PC-9 (cell line): Measurements from ENCODE around the gene TLDC2. TPM values are rescaled to one million over a fixed set of nuclear protein-coding genes. Genes with fewer than 3 reads are reported as not detected.

ENCODE experiments used
- BruUV-seq: library from RNA; stranded (reverse); fragments of 400-500 nt; replicated peaks from 2 replicates; lab custom pipeline; 2021; lab: Mats Ljungman, UMichigan
- CTCF ChIA-PET: fragments of 300-600 bp; sonication (Branson Sonifier 250); formaldehyde crosslinking; loops from one replicate; lab custom pipeline; 2022; ENCODE audit warnings: antibody characterized with exemption; lab: Charles Lee
- POLR2A ChIA-PET: fragments of 300-600 bp; sonication (Branson Sonifier 250); formaldehyde crosslinking; loops from one replicate; lab custom pipeline; 2022; ENCODE audit warnings: antibody characterized with exemption; ENCODE audit not compliant: unreplicated experiment; lab: Charles Lee
- DNase-seq, 2 experiments: peaks; one replicate each; pipeline versions ENCODE4 v3.0.0 to v3.0.0-alpha.2; 2015 to 2022; ENCODE audit warnings: mixed read lengths in 1 of 2
- H2AFZ ChIP-seq: fragments of 200-600 bp; sonication (generic); 2 replicates; pipeline ENCODE4 v1.8.1; 2017; ENCODE audit warnings: antibody characterized with exemption
- H3F3A ChIP-seq: fragments of 200-600 bp; sonication (generic); 2 replicates; pipeline ENCODE4 v1.8.1; 2017; ENCODE audit warnings: antibody characterized with exemption, mild to moderate bottlenecking, low read depth; ENCODE audit not compliant: insufficient read depth
- H3K27ac ChIP-seq: fragments of 200-600 bp; sonication (generic); 2 replicates; pipeline ENCODE4 v1.6.1; 2016; ENCODE audit warnings: mixed run types
- H3K27me3 ChIP-seq: fragments of 200-600 bp; sonication (generic); 2 replicates; pipeline ENCODE4 v1.6.1; 2016; ENCODE audit warnings: low read depth, mixed run types; ENCODE audit not compliant: insufficient read depth
- H3K36me3 ChIP-seq: fragments of 200-600 bp; sonication (generic); 2 replicates; pipeline ENCODE4 v1.6.1; 2016; ENCODE audit warnings: low read depth, mixed run types
- H3K4me1 ChIP-seq: fragments of 200-600 bp; sonication (generic); replicated peaks from 2 replicates; pipeline ENCODE4 v1.6.1; 2016; ENCODE audit warnings: mixed run types; ENCODE audit not compliant: insufficient read depth
- H3K4me2 ChIP-seq: fragments of 200-600 bp; sonication (generic); 2 replicates; pipeline ENCODE4 v1.6.1; 2017; ENCODE audit warnings: mixed run types
- H3K4me3 ChIP-seq: fragments of 200-600 bp; sonication (generic); 2 replicates; pipeline ENCODE4 v1.6.1; 2016; ENCODE audit warnings: mixed run types
- H3K79me2 ChIP-seq: fragments of 200-600 bp; sonication (generic); 2 replicates; pipeline ENCODE4 v1.6.1; 2017; ENCODE audit warnings: low read depth, mixed run types
- H3K9me2 ChIP-seq: fragments of 200-600 bp; sonication (generic); 2 replicates; pipeline ENCODE4 v1.8.1; 2017; ENCODE audit warnings: mild to moderate bottlenecking; ENCODE audit not compliant: insufficient read depth
- H3K9me3 ChIP-seq: fragments of 200-600 bp; sonication (generic); 2 replicates; pipeline ENCODE4 v1.8.1; 2016; ENCODE audit warnings: low read depth; ENCODE audit not compliant: insufficient read depth
- H4K20me1 ChIP-seq: fragments of 200-600 bp; sonication (generic); 2 replicates; pipeline ENCODE4 v1.8.1; 2017; ENCODE audit not compliant: insufficient read depth
- CTCF ChIP-seq: fragments of 200-600 bp; sonication (generic); conservative IDR thresholded peaks from 2 replicates; pipeline ENCODE4 v1.6.1; 2017; ENCODE audit warnings: mixed run types, antibody characterized with exemption, mild to moderate bottlenecking, moderate library complexity
- EZH2 ChIP-seq: fragments of 200-600 bp; sonication (generic); IDR thresholded peaks from 2 replicates; pipeline ENCODE4 v1.8.0; 2017; ENCODE audit warnings: antibody characterized with exemption, low read depth
- intact Hi-C: fragments of 100-400 bp; cut with micrococcal nuclease; formaldehyde crosslinking; loops from one replicate; pipeline ENCODE4 v1.10.0; 2022; ENCODE audit not compliant: unreplicated experiment
- total RNA-seq: library from RNA; stranded (reverse); gene quantifications from 2 replicates; pipeline ENCODE4 v1.2.3, GENCODE V29; 2021

TLDC2 gene
- total RNA-seq, 1 experiment from 2014 or later, result not detected

DNA sequence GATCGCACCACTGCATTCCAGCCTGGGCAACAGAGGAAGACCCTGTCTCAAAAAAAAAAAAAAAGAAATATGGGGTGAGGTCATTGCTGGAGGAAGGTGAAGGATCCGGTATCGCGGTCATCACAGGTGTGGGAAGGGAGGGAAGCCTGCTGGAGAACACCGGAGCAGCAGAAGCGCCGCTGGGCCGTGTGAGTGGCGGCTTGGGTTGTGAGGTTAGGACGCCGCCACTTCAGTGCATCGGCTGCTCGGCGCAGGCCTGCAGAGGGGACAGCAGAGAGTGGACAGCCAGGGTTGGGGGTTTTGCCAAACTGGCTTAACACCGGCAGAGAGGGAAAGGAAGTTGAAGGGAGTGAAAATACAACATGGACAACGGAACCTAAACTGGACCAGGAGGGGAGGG is 5.4 kb downstream of the TLDC2 start:
- DNase-seq, result no peak
- no peaks in the 10 kb centered on the region for H3K79me2 ChIP-seq
- TF ChIP-seq CTCF (no peak), EZH2 (no peak)
- H3K4me1 ChIP-seq, result no peaks in the 10 kb centered on the region; the same call in 1 of the 2 replicates
- no peaks in the 10 kb centered on the region for H3K9me3 ChIP-seq
- intact Hi-C loops, result loop anchor here (10.0 kb wide), 1 partner anchor 377 kb away; no protein-coding TSS in a partner anchor
- no peaks in the 10 kb centered on the region for H3K27me3 ChIP-seq
- no peaks in the 10 kb centered on the region for H3K36me3 ChIP-seq
- H3K4me3 ChIP-seq, result no peak overlapping the region
- H3K27ac ChIP-seq, result no peak overlapping the region
- ChIA-PET CTCF (interaction anchor here (1.0 to 1.6 kb wide), 2 partner anchors 15 to 73 kb away, joined by 3 to 7 read pairs; no protein-coding TSS in a partner anchor), POLR2A (interaction anchor here (0.6 kb wide), 1 partner anchor 68 kb away, joined by 3 read pairs; no protein-coding TSS in a partner anchor)
- H3F3A ChIP-seq, result no peaks in the 10 kb centered on the region
- H2AFZ ChIP-seq, result no peak overlapping the region
- H3K9me2 ChIP-seq, result no peaks in the 10 kb centered on the region
- BruUV-seq, result no TSS peak
- H4K20me1 ChIP-seq, result no peaks in the 10 kb centered on the region
- no peak overlapping the region for H3K4me2 ChIP-seq

DNA sequence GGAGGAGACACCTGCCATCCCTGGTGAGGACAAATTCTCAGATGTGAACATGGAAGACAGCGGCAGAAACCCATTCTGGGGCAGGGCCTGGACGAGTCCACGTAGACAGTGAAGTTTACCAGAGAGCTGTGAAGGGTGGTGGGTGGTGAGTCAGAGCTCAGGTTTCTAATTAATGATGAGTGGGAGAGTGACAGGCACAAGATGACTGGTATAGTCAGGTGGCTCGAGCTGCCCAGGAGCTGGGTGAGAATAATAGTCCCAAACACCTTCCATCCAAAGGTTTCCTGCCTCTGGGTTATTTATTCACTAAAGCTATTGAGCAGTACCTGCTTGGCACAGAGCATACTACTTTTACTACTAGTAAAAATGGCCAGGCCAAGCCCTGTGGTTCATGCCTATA is 6.0 kb downstream of the TLDC2 start:
- Histone ChIP-seq H3K9me2 (no peaks in the 10 kb centered on the region), H4K20me1 (no peaks in the 10 kb centered on the region), H3K4me2 (no peak overlapping the region), H3F3A (no peaks in the 10 kb centered on the region), H3K9me3 (no peaks in the 10 kb centered on the region), H3K27ac (no peak overlapping the region), H3K36me3 (no peaks in the 10 kb centered on the region), H3K4me1 (no peaks in the 10 kb centered on the region; the same call in 1 of the 2 replicates), H3K4me3 (no peak overlapping the region), H3K79me2 (no peaks in the 10 kb centered on the region), H3K27me3 (no peaks in the 10 kb centered on the region), H2AFZ (no peak overlapping the region)
- DNase-seq, result no peak
- ChIA-PET POLR2A (interaction anchor here (0.6 kb wide), 1 partner anchor 69 kb away, joined by 3 read pairs; no protein-coding TSS in a partner anchor), CTCF (interaction anchor here (1.0 to 1.6 kb wide), 2 partner anchors 16 to 73 kb away, joined by 3 to 7 read pairs; no protein-coding TSS in a partner anchor)
- BruUV-seq, result no TSS peak
- TF ChIP-seq CTCF, result no peak
- TF ChIP-seq EZH2, result no peak
- intact Hi-C loops, result loop anchor here (10.0 kb wide), 1 partner anchor 377 kb away; no protein-coding TSS in a partner anchor

DNA sequence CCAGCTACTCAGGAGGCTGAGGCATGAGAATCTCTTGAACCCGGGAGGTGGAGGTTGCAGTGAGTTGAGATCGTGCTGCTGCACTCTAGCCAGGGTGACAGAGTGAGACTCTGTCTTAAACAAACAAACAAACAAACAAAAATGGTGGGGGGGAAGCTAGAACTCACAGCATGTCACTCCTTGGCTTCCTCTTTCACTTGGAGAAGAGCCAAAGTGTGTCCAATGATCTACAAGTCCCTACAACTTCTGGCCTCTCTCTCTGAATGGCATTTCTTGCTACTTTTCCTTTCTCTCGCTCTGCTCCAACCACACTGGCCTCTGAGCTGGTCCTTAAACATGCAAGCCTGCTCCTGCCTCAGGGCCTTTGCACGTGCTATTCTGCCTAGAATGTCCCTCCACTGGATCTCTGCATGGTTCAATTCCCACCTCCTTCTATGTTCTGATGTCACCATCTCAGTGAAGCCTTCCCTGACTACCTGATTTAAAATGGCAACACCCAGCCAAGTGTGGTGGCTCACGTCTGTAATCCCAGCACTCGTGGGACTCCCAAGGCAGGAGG is 8.1 kb downstream of the TLDC2 start:
- no peaks in the 10 kb centered on the region for H3K9me3 ChIP-seq
- no peaks in the 10 kb centered on the region for H3K36me3 ChIP-seq
- ChIA-PET CTCF (interaction anchor here (0.6 kb wide), 2 partner anchors 9 to 16 kb away, joined by 3 to 4 read pairs; no protein-coding TSS in a partner anchor), POLR2A (no interaction called here)
- H3K4me1 ChIP-seq, result no peaks in the 10 kb centered on the region; the same call in 1 of the 2 replicates
- no peak for DNase-seq
- H3K27ac ChIP-seq, result no peak overlapping the region
- TF ChIP-seq CTCF, result no peak
- no peak for TF ChIP-seq EZH2
- H3K9me2 ChIP-seq, result no peaks in the 10 kb centered on the region
- H3K79me2 ChIP-seq, result no peaks in the 10 kb centered on the region
- BruUV-seq, result no TSS peak
- H4K20me1 ChIP-seq, result no peaks in the 10 kb centered on the region
- no peak overlapping the region for H2AFZ ChIP-seq
- H3K27me3 ChIP-seq, result no peaks in the 10 kb centered on the region
- no peaks in the 10 kb centered on the region for H3F3A ChIP-seq
- intact Hi-C loops, result loop anchor here (10.0 kb wide), 1 partner anchor 379 kb away; no protein-coding TSS in a partner anchor
- no peak overlapping the region for H3K4me2 ChIP-seq
- no peak overlapping the region for H3K4me3 ChIP-seq
